T-cell (primary cell): ENCODE measurements around the gene ERCC2. TPM values are rescaled to one million over a fixed set of nuclear protein-coding genes. Genes with fewer than 3 reads are reported as not detected.

Experiments used
- ATAC-seq, 4 experiments: fragments of 200-7000 bp in 3 of 4; fragments of 150-1000 bp in 1 of 4; cut with Tn5 transposase; replicated peaks in 1 of 4; 1 replicate in 3 of 4; 2 replicates in 1 of 4; pipeline ENCODE4 v1.10.0; 2021; ENCODE audit warnings: moderate library complexity in 3 of 4, mild to moderate bottlenecking in 2 of 4, moderate number of reproducible peaks in 1 of 4
- CTCF ChIA-PET, 2 donors: fragments of 300-600 bp; sonication (Branson Sonifier 250); formaldehyde crosslinking; loops; one replicate each; lab custom pipeline; 2022; ENCODE audit warnings: antibody characterized with exemption in 2 of 2; lab: Charles Lee
- POLR2A ChIA-PET, 2 donors: fragments of 300-600 bp; sonication (Branson Sonifier 250); formaldehyde crosslinking; loops; one replicate each; lab custom pipeline; 2022; ENCODE audit warnings: antibody characterized with exemption in 2 of 2; lab: Charles Lee
- DNase-seq, 35 experiments: peaks; one replicate each; pipeline versions ENCODE4 v3.0.0 to v3.0.0-alpha.2; 2013 to 2023
- H3K27ac ChIP-seq: one replicate; pipeline ENCODE4 v1.5.1; 2013; ENCODE audit warnings: low read length
- H3K27me3 ChIP-seq, 2 experiments: replicated peaks in 1 of 2; 1 replicate in 1 of 2; 2 replicates in 1 of 2; pipeline versions ENCODE4 v1.6.1 to v1.7.0; 2013; ENCODE audit warnings: low read length in 1 of 2, mixed read lengths in 1 of 2; ENCODE audit not compliant: control insufficient read depth in 2 of 2, insufficient read depth in 2 of 2; ENCODE audit errors: extremely low read depth in 1 of 2
- H3K36me3 ChIP-seq, 2 donors: 1 replicate in 1 of 2; 2 replicates in 1 of 2; pipeline versions ENCODE4 v1.6.1 to v1.7.0; 2013; ENCODE audit warnings: low read length in 1 of 2; ENCODE audit not compliant: control insufficient read depth in 2 of 2, insufficient read depth in 1 of 2; ENCODE audit errors: extremely low read depth in 1 of 2
- H3K4me1 ChIP-seq, 2 experiments: 1 replicate in 1 of 2; 2 replicates in 1 of 2; pipeline versions ENCODE4 v1.6.1 to v1.7.0; 2013; ENCODE audit warnings: low read length in 2 of 2, mixed read lengths in 1 of 2; ENCODE audit not compliant: insufficient read depth in 2 of 2, control insufficient read depth in 1 of 2; ENCODE audit errors: extremely low read depth in 1 of 2
- H3K4me3 ChIP-seq, 2 donors: 1 replicate in 1 of 2; 2 replicates in 1 of 2; pipeline versions ENCODE4 v1.5.1 to v1.7.0; 2013; ENCODE audit warnings: mild to moderate bottlenecking in 2 of 2, low read length in 1 of 2, moderate library complexity in 1 of 2; ENCODE audit not compliant: control insufficient read depth in 1 of 2; ENCODE audit errors: extremely low read depth in 1 of 2
- H3K9me3 ChIP-seq: 2 replicates; pipeline ENCODE4 v1.7.0; 2013
- H3K27ac Mint-ChIP-seq, 2 donors: one replicate each; pipeline ENCODE4 v1.8.0; 2020 to 2021; ENCODE audit warnings: mild to moderate bottlenecking in 2 of 2, mixed read lengths in 2 of 2
- H3K27me3 Mint-ChIP-seq, 2 donors: one replicate each; pipeline ENCODE4 v1.8.0; 2021 to 2022; ENCODE audit warnings: mixed read lengths in 2 of 2
- H3K36me3 Mint-ChIP-seq: one replicate; pipeline ENCODE4 v1.8.0; 2021; ENCODE audit warnings: mixed read lengths
- H3K4me1 Mint-ChIP-seq, 3 donors: one replicate each; pipeline ENCODE4 v1.8.0; 2020 to 2022; ENCODE audit warnings: mixed read lengths in 3 of 3, mild to moderate bottlenecking in 1 of 3
- H3K4me3 Mint-ChIP-seq, 3 donors: one replicate each; pipeline ENCODE4 v1.8.0; 2020 to 2022; ENCODE audit warnings: mild to moderate bottlenecking in 3 of 3, mixed read lengths in 3 of 3, moderate library complexity in 3 of 3
- H3K9me3 Mint-ChIP-seq, 3 donors: one replicate each; pipeline ENCODE4 v1.8.0; 2020 to 2022; ENCODE audit warnings: mixed read lengths in 3 of 3
- WGBS: methylation state at CpG from one replicate; pipeline ENCODE4 v1.1.5; 2013; ENCODE audit warnings: missing lambda C conversion rate; ENCODE audit not compliant: insufficient coverage; 5-methylcytosine and 5-hydroxymethylcytosine counted together
- total RNA-seq, 35 experiments: library from RNA in 6 of 35; stranded (reverse) in 6 of 35; fragments of 120-200 nt in 1 of 35; gene quantifications; one replicate each; pipeline versions ENCODE4 v1.2.1 to v1.2.4 and lab custom pipeline; 2013 to 2026

Gene ERCC2
- total RNA-seq, 5 donors from 2014 or later (not counting 1 experiment from before 2014, with no cell fraction given) = 14.5 to 23.2 (median 21.3) TPM

- Histone ChIP-seq H3K27ac (no peak overlapping the region), H3K36me3 (no peaks in the 10 kb centered on the region), H3K4me1 (peaks cover 0 to 4% of the 10 kb centered on the region in 2 experiments), H3K9me3 (no peaks in the 10 kb centered on the region), H3K27me3 (peaks cover under 1 to 17% of the 10 kb centered on the region in 2 experiments), H3K4me3 (no peak overlapping the region)
- no peak for ATAC-seq
- Mint-ChIP-seq H3K27me3 (peaks cover 0 to 12% of the 10 kb centered on the region in 2 donors), H3K4me3 (no peak overlapping the region), H3K27ac (no peak overlapping the region), H3K36me3 (no peaks in the 10 kb centered on the region), H3K4me1 (peaks cover 0 to 3% (median 2%) of the 10 kb centered on the region in 3 donors), H3K9me3 (no peaks in the 10 kb centered on the region)
- DNase-seq = no peak
- ChIA-PET POLR2A (no interaction called here), CTCF (no interaction called here)
- WGBS = 88% methylated on average over 15 of the region's 21 CpGs
These were observed 21.7 kb upstream of the ERCC2 start for GRCh38 chr19:45391871-45392665.

- WGBS = no CpG with 5 or more reads among the region's 3 CpGs
- ChIA-PET CTCF (no interaction called here), POLR2A (no interaction called here)
- no peaks in the 10 kb centered on the region for H3K4me1 Mint-ChIP-seq
- H3K9me3 Mint-ChIP-seq = no peaks in the 10 kb centered on the region
- no peak overlapping the region for H3K27ac ChIP-seq
- no peak overlapping the region for H3K4me3 ChIP-seq
- DNase-seq (no peak), ATAC-seq (no peak)
- H3K27ac Mint-ChIP-seq = no peak overlapping the region
- H3K36me3 Mint-ChIP-seq = no peaks in the 10 kb centered on the region
- H3K27me3 ChIP-seq = peaks cover 3 to 19% of the 10 kb centered on the region in 2 experiments
- no peaks in the 10 kb centered on the region for H3K36me3 ChIP-seq
- peaks cover 3 to 15% of the 10 kb centered on the region in 2 donors for H3K27me3 Mint-ChIP-seq
- no peaks in the 10 kb centered on the region for H3K9me3 ChIP-seq
- H3K4me1 ChIP-seq = peaks cover 0 to 4% of the 10 kb centered on the region in 2 experiments
- H3K4me3 Mint-ChIP-seq = no peak overlapping the region
These were observed 21.0 kb upstream of the ERCC2 start for GRCh38 chr19:45391346-45391745.

- Histone ChIP-seq H3K4me3 (no peak overlapping the region), H3K9me3 (no peaks in the 10 kb centered on the region), H3K27ac (no peak overlapping the region), H3K36me3 (no peaks in the 10 kb centered on the region), H3K4me1 (peaks cover 0 to 12% of the 10 kb centered on the region in 2 experiments), H3K27me3 (peaks cover 7 to 46% of the 10 kb centered on the region in 2 experiments)
- DNase-seq = peak in 1 of 35 experiments; percentile 14
- POLR2A ChIA-PET = no interaction called here
- ATAC-seq = peak in 3 of 4 experiments; percentile 12 to 49 (median 38)
- H3K27ac Mint-ChIP-seq = no peak overlapping the region
- H3K36me3 Mint-ChIP-seq = no peaks in the 10 kb centered on the region
- H3K4me1 Mint-ChIP-seq = peaks cover 0 to 3% (median 2%) of the 10 kb centered on the region in 3 donors
- no peak overlapping the region for H3K4me3 Mint-ChIP-seq
- no peaks in the 10 kb centered on the region for H3K9me3 Mint-ChIP-seq
- H3K27me3 Mint-ChIP-seq = peaks cover 22 to 31% of the 10 kb centered on the region in 2 donors
- 16% methylated on average over 41 of the region's 75 CpGs for WGBS
- CTCF ChIA-PET = no interaction called here
These were observed 15.2 kb upstream of the ERCC2 start for GRCh38 chr19:45385392-45386221.

- WGBS = 79% methylated on average over 29 of the region's 29 CpGs
- ATAC-seq (no peak), DNase-seq (no peak)
- Histone ChIP-seq H3K4me1 (peaks cover 0 to 12% of the 10 kb centered on the region in 2 experiments), H3K36me3 (no peaks in the 10 kb centered on the region), H3K4me3 (no peak overlapping the region), H3K27ac (no peak overlapping the region), H3K9me3 (no peaks in the 10 kb centered on the region), H3K27me3 (peaks cover 7 to 46% of the 10 kb centered on the region in 2 experiments)
- CTCF ChIA-PET = interaction anchor here in 1 of 2 donors (0.7 kb wide), 1 partner anchor 275 kb away, joined by 3 read pairs; no protein-coding TSS in a partner anchor
- no peak overlapping the region for H3K4me3 Mint-ChIP-seq
- peaks cover 22 to 33% of the 10 kb centered on the region in 2 donors for H3K27me3 Mint-ChIP-seq
- H3K9me3 Mint-ChIP-seq = no peaks in the 10 kb centered on the region
- peaks cover 0 to 3% (median 2%) of the 10 kb centered on the region in 3 donors for H3K4me1 Mint-ChIP-seq
- H3K36me3 Mint-ChIP-seq = no peaks in the 10 kb centered on the region
- POLR2A ChIA-PET = no interaction called here
- no peak overlapping the region for H3K27ac Mint-ChIP-seq
These were observed 12.1 kb upstream of the ERCC2 start for GRCh38 chr19:45382426-45382825.

GRCh38 chr19:45380107-45380506 is 9.7 kb upstream of the ERCC2 start:
- Mint-ChIP-seq H3K4me3 (no peak overlapping the region), H3K27ac (no peak overlapping the region), H3K9me3 (no peaks in the 10 kb centered on the region), H3K27me3 (peaks cover 8 to 13% of the 10 kb centered on the region in 2 donors), H3K4me1 (peaks cover 0 to under 1% (median 0%) of the 10 kb centered on the region in 3 donors), H3K36me3 (no peaks in the 10 kb centered on the region)
- no peak for DNase-seq
- WGBS = 50% methylated on average over 1 of the region's 1 CpG
- no peaks in the 10 kb centered on the region for H3K36me3 ChIP-seq
- H3K27me3 ChIP-seq = peaks cover 4 to 31% of the 10 kb centered on the region in 2 experiments
- H3K27ac ChIP-seq = no peak overlapping the region
- ChIA-PET CTCF (no interaction called here), POLR2A (no interaction called here)
- no peak for ATAC-seq
- no peaks in the 10 kb centered on the region for H3K9me3 ChIP-seq
- peaks cover 0 to 2% of the 10 kb centered on the region in 2 experiments for H3K4me1 ChIP-seq
- H3K4me3 ChIP-seq = no peak overlapping the region

- Mint-ChIP-seq H3K36me3 (no peaks in the 10 kb centered on the region), H3K9me3 (no peaks in the 10 kb centered on the region), H3K27ac (no peak overlapping the region), H3K27me3 (peaks cover 0 to 7% of the 10 kb centered on the region in 2 donors), H3K4me3 (no peak overlapping the region), H3K4me1 (no peaks in the 10 kb centered on the region)
- DNase-seq = no peak
- no peak for ATAC-seq
- Histone ChIP-seq H3K9me3 (no peaks in the 10 kb centered on the region), H3K4me1 (peaks cover 0 to 5% of the 10 kb centered on the region in 2 experiments), H3K27me3 (peaks cover 0 to 11% of the 10 kb centered on the region in 2 experiments), H3K36me3 (no peaks in the 10 kb centered on the region), H3K27ac (no peak overlapping the region), H3K4me3 (no peak overlapping the region)
- WGBS = 88% methylated on average over 5 of the region's 13 CpGs
- ChIA-PET POLR2A (interaction anchor here in 1 of 2 donors (0.7 kb wide), 1 partner anchor 14 kb away, joined by 9 read pairs; no protein-coding TSS in a partner anchor), CTCF (no interaction called here)
These were observed 5.8 kb upstream of the ERCC2 start for GRCh38 chr19:45376045-45376724.
